Stimulated activated CD8-positive, alpha-beta memory T cell treated with anti-CD3 and anti-CD28 coated beads, Interleukin-7, amount 100 ng/mL, for 48 hours (primary cell): ENCODE results near the gene RNF25.

Experiments
- DNase-seq, 2 donors: peaks; one replicate each; pipeline ENCODE4 v3.0.0-alpha.2; 2020; ENCODE audit warnings: low read depth in 1 of 2; ENCODE audit errors: extremely low read depth in 1 of 2

RNF25 gene

GRCh38 chr2:218687400-218688060 lies 15.7 kb upstream of the RNF25 start:
- DNase-seq = peak in 1 of 2 donors; percentile 14

- DNase-seq = no peak
Measured at GRCh38 chr2:218680061-218680460, 8.3 kb upstream of the RNF25 start.

DNA sequence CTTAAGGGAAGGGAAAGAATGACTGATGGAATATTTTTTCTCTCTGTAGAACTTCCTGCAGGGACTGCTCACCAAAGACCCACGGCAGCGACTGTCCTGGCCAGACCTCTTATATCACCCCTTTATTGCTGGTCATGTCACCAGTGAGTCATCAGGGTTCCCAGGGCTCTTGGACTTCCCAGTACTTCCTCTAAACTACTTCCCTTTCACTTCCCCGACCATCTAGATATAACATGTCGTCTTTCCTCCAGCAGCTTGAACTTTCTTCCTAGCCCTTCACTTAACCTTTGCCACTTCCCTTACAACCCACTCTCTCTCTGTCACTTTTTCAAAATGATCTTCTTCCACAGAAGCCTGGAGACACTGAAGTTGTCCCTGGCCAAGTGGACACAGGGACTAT lies 7.3 kb upstream of the RNF25 start:
- no peak for DNase-seq

GRCh38 chr2:218671097-218671653 lies 627 bp downstream of the RNF25 start:
- no peak for DNase-seq

- no peak for DNase-seq
Measured at GRCh38 chr2:218664653-218665052, 7.1 kb downstream of the RNF25 start.

DNA sequence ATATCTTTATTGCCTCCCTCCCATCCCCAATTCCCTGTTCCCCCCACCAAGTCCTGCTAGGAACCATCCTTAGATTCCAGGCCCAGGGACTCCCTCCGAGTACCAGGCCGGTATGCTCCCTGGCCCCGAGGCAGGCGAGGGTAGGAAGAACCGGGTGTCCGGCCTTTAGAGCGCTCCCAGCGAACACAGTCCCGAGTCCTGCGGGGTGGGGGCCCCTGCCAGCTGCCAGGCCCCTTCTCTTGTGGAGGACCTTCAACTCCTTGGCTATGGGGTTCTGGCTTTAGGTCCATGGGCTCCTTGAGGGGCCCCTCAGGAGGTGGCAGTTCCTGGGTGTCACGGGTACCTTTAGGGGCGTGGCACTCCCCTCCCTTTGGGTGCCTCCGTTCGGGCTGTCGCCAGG lies 7.9 kb downstream of the RNF25 start:
- no peak for DNase-seq

DNA sequence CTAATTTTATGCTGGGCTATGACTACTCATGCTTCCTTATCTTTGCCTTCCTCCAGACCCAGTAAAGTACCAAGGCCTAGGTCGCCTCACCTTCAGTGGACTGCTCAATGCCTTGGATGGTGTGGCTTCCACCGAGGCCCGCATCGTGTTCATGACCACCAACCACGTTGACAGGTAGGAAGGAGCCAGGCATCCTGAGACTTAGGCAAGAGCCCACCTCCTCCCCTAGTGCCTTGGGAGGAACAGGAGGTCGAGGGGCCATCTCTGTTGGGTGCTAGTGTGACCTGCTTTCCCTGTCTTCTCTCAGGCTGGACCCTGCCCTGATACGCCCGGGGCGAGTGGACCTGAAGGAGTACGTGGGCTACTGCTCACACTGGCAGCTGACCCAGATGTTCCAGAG lies 9.0 kb downstream of the RNF25 start:
- DNase-seq = no peak

DNA sequence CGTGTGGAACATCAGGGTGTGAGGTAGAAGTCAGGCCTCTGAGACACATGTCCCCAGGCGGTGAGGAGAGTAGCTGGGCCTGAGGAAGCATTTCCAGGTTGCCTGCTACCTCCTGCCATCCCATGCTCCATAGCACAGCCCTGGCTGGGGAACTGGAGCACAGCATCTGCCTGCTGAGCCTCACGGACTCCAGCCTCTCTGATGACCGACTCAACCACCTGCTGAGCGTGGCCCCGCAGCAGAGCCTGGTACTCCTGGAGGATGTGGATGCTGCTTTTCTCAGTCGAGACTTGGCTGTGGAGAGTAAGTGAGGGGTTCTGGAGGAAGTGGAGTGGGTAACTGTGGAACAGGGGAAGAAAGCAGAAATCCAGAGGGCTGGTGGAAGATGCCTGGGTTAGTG lies 9.4 kb downstream of the RNF25 start:
- DNase-seq = no peak

- no peak for DNase-seq
Measured at GRCh38 chr2:218659988-218660358, 11.8 kb downstream of the RNF25 start.

DNA sequence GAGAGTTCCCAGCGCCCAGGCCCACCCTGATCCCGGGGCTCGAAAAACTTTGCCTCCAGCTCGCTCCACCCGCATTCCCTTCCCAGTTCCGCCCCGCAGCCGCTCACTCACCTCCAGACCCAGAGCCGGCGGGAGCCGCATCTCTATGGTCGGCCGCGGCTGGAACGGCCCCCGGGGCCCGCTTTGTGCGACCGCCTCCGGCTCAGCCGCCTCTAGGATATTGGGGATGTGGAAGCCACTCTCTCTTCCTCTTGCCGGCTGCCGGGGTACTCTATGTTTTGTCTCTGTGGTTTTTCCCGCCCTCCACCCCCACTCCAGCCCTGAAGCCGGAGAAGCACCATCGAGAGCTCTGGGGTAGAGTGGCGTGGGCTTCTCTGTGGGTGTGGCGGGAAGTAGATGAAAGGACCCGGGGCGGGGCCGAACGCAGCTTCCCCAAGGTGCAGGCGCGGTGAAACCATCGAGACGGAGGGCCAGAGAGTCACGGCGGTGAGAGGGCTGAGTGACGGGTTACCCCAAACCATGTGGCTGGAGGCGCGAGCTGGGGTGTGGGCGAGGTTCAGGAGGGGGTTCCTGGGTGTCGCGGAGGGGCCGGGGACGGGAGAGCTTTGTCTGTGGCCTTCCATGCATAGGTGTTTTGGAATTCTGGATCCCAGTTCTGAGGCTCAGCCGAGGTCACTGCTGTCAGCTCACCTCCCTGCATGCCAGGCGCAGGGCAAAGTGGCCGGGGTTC lies 12.4 kb downstream of the RNF25 start, which contains the start of the genes BCS1L and ZNF142:
BCS1L (plus strand) TSS at position 426 of the 730 bp plus-strand sequence. CDS start 1,305 bp downstream, outside the sequence.
ZNF142 (minus strand) TSS at position 366 of the 730 bp plus-strand sequence. CDS start 3,194 bp downstream, outside the sequence.
- DNase-seq = peak; percentile 88 to 96

- peak; percentile 17 to 25 for DNase-seq
Measured at GRCh38 chr2:218658671-218659257, 13.0 kb downstream of the RNF25 start.

DNA sequence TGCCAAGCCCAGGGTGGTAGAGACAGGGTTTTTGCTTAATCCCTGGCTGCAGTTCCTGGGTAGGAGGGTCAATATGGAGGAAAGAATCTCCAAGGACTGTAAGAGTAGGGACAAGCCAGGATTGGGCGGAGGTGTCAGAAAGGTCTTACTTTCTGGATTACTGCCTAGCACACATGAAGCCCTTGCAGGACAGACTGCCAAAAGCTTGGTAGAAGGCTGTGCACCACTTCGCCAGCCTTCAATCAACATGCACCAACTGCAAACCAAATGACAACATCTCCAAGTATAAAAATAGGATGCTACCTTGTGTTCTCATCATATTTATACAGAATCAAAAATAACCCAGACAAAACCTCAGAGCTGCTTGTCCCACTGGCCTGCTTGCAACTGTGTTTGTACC lies 16.1 kb downstream of the RNF25 start:
- DNase-seq = no peak

GRCh38 chr2:218648787-218649100 lies 23.1 kb downstream of the RNF25 start:
- DNase-seq = no peak

DNA sequence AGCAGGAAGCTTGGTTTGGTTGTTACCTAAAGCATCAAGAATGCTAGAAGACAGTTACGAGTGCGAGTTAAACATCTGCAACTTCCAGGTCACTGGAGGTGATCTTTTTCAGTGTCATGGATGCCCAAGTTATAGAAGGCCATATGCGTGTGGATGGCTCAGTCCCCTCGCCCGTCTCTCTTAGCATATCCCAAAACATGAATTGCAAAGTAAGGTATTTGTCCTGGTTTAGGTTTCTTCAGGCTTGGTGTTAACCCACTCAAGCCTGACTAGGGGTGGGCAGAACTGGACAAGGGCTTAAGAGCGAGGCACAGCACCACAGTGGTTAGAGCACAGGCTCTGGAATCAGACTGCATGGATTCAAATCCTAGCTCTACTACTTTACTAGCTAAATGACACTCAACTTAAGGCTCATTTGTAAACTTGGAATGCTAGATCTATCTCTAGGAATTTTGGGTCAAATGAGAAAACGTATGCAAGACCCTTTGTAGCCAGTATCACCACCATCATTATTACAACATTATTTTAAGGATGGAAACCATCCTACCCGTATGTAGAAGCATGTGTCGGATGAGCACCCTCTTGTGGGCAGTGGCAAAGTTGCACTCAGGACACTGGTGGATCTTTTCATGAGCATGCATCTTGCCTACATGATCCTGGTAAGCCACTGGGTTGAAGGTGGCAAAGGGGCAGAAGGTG lies 23.6 kb downstream of the RNF25 start:
- DNase-seq = peak in 1 of 2 donors; percentile 14

GRCh38 chr2:218645126-218645525 lies 26.7 kb downstream of the RNF25 start:
- no peak for DNase-seq

DNA sequence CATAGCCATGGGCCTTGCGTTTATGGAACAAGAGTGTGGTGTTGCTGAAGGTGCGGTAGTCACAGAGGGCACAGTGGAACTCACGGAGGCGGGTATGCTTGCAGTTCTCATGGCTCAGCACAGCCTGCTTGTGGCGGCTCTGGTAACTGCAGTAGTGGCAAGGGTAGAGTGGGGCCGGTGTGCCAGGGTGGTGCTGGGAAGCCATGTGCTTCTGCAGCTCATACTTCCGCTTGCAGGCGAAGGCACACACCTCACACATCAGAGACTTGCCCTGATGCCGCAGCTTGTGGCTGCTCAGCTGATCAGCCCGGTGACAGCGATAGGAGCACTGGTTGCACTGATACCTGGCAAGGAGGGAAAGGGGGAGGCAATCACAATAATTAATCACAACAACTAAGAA lies 27.1 kb downstream of the RNF25 start:
- no peak for DNase-seq

- DNase-seq = no peak
Measured at GRCh38 chr2:218643751-218644310, 28.0 kb downstream of the RNF25 start.

- no peak for DNase-seq
Measured at GRCh38 chr2:218642786-218643185, 29.0 kb downstream of the RNF25 start.

GRCh38 chr2:218642121-218642656 lies 29.6 kb downstream of the RNF25 start:
- no peak for DNase-seq

GRCh38 chr2:218638372-218638771 lies 33.4 kb downstream of the RNF25 start:
- no peak for DNase-seq

DNA sequence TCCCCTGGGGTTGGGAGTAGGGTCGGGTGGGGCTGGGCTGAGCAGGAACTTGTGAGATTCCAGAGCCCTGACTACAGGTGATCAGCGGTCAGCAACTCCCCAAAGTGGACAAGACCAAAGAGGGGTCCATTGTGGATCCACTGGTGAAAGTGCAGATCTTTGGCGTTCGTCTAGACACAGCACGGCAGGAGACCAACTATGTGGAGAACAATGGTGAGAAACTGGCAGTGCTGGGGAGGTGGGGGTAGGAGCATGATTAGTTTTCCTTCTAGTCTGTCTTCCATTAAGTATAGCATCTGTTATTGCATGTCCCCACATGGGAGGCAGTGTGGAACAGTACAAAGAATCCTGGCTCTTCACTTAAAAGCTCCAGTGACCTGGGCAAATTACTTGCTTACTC lies 36.1 kb downstream of the RNF25 start:
- DNase-seq = no peak
